Sigmoid colon (tissue), 7 donors: ENCODE results near the gene MAMDC2. TPM values are rescaled to one million over a fixed set of nuclear protein-coding genes. Genes with fewer than 3 reads are reported as not detected.
A peak's percentile ranks its signal among the peaks of the same experiment; 100 is the strongest.
"Not testable (repeated sequence)": the region's sequence is repeated elsewhere in the genome, so short reads cannot be mapped to it uniquely, and the experiment has no call there.

ENCODE experiments used
- DNase-seq: peaks from one replicate; pipeline ENCODE4 v3.0.0-alpha.2; 2019
- H3K27ac ChIP-seq, 4 donors: fragments of 200-600 bp; sonication (generic); one replicate each; pipeline ENCODE4 v1.5.1; 2016 to 2019; ENCODE audit warnings: mild to moderate bottlenecking in 1 of 4
- H3K27me3 ChIP-seq, 3 donors: fragments of 200-600 bp; sonication (generic); one replicate each; pipeline ENCODE4 v1.5.1; 2019; ENCODE audit warnings: mild to moderate bottlenecking in 1 of 3
- H3K36me3 ChIP-seq, 4 donors: fragments of 200-600 bp; sonication (generic); one replicate each; pipeline ENCODE4 v1.5.1; 2016 to 2019
- H3K4me1 ChIP-seq, 4 donors: fragments of 200-600 bp; sonication (generic); one replicate each; pipeline ENCODE4 v1.5.1; 2017 to 2019
- H3K4me3 ChIP-seq, 4 donors: fragments of 200-600 bp; sonication (generic); one replicate each; pipeline ENCODE4 v1.5.1; 2017 to 2019; ENCODE audit warnings: mild to moderate bottlenecking in 2 of 4, moderate library complexity in 1 of 4
- H3K9me3 ChIP-seq, 4 donors: fragments of 200-600 bp in 3 of 4; sonication (generic) in 3 of 4; one replicate each; pipeline versions ENCODE4 v1.5.1 to v1.6.1; 2013 to 2019
- EP300 ChIP-seq, 4 donors: sonication (generic); formaldehyde crosslinking; IDR thresholded peaks; one replicate each; pipeline ENCODE4 v1.6.1; 2017; ENCODE audit warnings: antibody characterized with exemption in 4 of 4
- POLR2A ChIP-seq, 2 donors: fragments of 450-650 bp; IDR thresholded peaks; one replicate each; pipeline ENCODE4 v1.6.1; 2016; ENCODE audit warnings: antibody characterized with exemption in 2 of 2, mild to moderate bottlenecking in 2 of 2, moderate library complexity in 2 of 2
- POLR2AphosphoS5 ChIP-seq, 4 donors: sonication (generic); formaldehyde crosslinking; IDR thresholded peaks; one replicate each; pipeline ENCODE4 v1.6.1; 2017; ENCODE audit warnings: antibody characterized with exemption in 4 of 4
- WGBS, 2 donors: extraction: QIAGEN DNeasy Blood & Tissue Kit; methylation state at CpG; one replicate each; pipeline ENCODE4 v1.1.7; 2013; 5-methylcytosine and 5-hydroxymethylcytosine counted together
- intact Hi-C: fragments of 100-400 bp; cut with DNase I; formaldehyde crosslinking; loops from one replicate; pipeline ENCODE4 v1.15.1; 2023
- polyA plus RNA-seq, 3 donors: library from polyadenylated mRNA; stranded (reverse); fragments of 200-250 nt; gene quantifications; one replicate each; pipeline ENCODE4 v1.2.3, GENCODE V29; 2013
- total RNA-seq, 4 donors: library from RNA; depleted of rRNA; stranded (reverse); fragments of >200 nt; gene quantifications; one replicate each; pipeline ENCODE4 v1.1.0, GENCODE V29; 2016
- TF ChIP-seq, protein P1 (sequence below), 4 experiments: fragments of 450-650 bp in 3 of 4; fragments of 200-600 bp in 1 of 4; IDR thresholded peaks; one replicate each; pipeline ENCODE4 v1.5.1; 2016 to 2019; ENCODE audit warnings: antibody characterized with exemption in 4 of 4, mild to moderate bottlenecking in 3 of 4, moderate library complexity in 2 of 4
- donor health status: healthy with polysubstance abuse.
- donor health status: Bipolar disorder and iron deficiency.
- donor health status: healthy.

Gene MAMDC2
- total and polyA plus RNA-seq, 7 donors, result 2.5 to 167 (median 89.9) TPM

DNA sequence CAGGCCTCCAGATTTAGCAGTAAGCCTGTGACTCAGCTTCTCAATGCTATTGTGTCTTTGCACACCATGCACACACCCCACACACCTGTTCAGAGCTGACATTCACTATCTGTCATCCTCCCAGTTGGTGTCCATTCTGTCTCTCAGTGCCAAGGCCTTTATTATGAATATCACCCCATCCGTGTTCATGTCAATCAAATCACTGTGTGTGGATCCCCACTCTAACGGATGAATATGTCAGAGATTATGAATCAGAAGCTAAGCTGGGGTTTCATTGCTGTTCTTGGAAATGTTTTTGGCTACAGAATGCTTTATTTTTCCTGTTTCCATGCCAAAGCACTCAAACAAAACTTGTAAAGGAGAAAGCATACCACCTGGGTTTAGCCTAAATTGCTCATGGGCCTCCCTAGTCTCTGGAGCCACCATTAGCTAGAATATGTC is 9.4 kb upstream of the MAMDC2 start:
- no peak for DNase-seq
- intact Hi-C loops, result loop anchor here (5.0 kb wide), 1 partner anchor 37 kb away; no protein-coding TSS in a partner anchor
- WGBS, 2 donors, result 90 to 92% methylated on average over 2 of the region's 2 CpGs

DNA sequence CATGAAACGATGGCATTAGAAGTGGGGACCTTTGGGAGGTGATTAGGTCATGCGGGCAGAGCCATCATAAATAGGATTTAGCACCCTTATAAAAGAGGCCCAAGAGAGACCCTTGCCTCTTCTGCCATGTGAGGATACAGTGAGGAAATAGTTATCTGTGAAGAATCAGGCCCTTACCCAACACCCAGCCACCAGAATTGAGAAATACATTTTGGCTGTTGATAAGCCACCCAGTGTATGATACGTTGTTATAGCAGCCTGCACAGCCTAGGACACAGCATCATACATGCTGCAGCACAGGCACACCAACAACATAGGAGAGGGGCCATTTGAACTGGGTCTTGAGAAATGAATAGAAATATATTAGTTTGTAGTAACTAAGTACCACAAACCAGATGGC is 8.0 kb upstream of the MAMDC2 start:
- WGBS, 2 donors, result 80 to 87% methylated on average over 3 of the region's 3 CpGs
- Histone ChIP-seq H3K9me3 (no peaks in the 10 kb centered on the region), H3K27me3 (no peaks in the 10 kb centered on the region), H3K36me3 (no peaks in the 10 kb centered on the region), H3K4me1 (peaks cover 0 to 22% (median 13%) of the 10 kb centered on the region in 4 donors), H3K27ac (no peak overlapping the region), H3K4me3 (no peak overlapping the region)
- TF ChIP-seq EP300 (IDR thresholded peaks at IDR 0.05) (no peak), POLR2A (IDR thresholded peaks at IDR 0.05) (no peak), POLR2AphosphoS5 (IDR thresholded peaks at IDR 0.05) (no peak)
- TF ChIP-seq, protein P1, sequence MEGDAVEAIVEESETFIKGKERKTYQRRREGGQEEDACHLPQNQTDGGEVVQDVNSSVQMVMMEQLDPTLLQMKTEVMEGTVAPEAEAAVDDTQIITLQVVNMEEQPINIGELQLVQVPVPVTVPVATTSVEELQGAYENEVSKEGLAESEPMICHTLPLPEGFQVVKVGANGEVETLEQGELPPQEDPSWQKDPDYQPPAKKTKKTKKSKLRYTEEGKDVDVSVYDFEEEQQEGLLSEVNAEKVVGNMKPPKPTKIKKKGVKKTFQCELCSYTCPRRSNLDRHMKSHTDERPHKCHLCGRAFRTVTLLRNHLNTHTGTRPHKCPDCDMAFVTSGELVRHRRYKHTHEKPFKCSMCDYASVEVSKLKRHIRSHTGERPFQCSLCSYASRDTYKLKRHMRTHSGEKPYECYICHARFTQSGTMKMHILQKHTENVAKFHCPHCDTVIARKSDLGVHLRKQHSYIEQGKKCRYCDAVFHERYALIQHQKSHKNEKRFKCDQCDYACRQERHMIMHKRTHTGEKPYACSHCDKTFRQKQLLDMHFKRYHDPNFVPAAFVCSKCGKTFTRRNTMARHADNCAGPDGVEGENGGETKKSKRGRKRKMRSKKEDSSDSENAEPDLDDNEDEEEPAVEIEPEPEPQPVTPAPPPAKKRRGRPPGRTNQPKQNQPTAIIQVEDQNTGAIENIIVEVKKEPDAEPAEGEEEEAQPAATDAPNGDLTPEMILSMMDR (IDR thresholded peaks at IDR 0.05), result no peak
- intact Hi-C loops, result no loop called here
- no peak for DNase-seq

More for the DNA sequence above, 9.4 kb upstream of the MAMDC2 start:
- TF ChIP-seq EP300 (IDR thresholded peaks at IDR 0.05) (no peak), POLR2AphosphoS5 (IDR thresholded peaks at IDR 0.05) (no peak), POLR2A (IDR thresholded peaks at IDR 0.05) (no peak)
- TF ChIP-seq, protein P1 (IDR thresholded peaks at IDR 0.05), result no peak
- Histone ChIP-seq H3K27me3 (no peaks in the 10 kb centered on the region), H3K27ac (no peak overlapping the region), H3K9me3 (no peaks in the 10 kb centered on the region), H3K4me1 (peaks cover 0 to 11% (median 2%) of the 10 kb centered on the region in 4 donors), H3K36me3 (no peaks in the 10 kb centered on the region), H3K4me3 (no peak overlapping the region)

DNA sequence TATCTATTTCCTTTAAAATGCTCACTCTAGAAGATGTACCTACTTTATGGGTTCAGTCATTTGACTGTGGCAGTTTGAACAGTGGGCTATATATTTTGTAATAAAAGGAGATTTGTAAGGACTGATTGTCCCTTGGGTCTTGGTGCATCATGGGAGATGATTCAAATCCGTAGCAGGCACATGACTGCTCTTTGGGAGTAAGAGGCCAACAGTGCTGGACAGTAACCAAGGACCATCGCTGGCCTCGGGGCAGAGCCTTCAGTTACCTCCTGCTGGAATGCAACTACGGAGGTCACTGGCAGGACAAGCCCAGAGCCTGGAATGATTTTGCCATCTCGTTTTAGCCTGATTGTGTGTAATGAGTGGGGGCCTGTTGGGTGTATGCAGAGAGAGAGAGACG is 7.0 kb upstream of the MAMDC2 start:
- Histone ChIP-seq H3K4me3 (no peak overlapping the region), H3K4me1 (peaks cover 0 to 26% (median 22%) of the 10 kb centered on the region in 4 donors), H3K36me3 (no peaks in the 10 kb centered on the region), H3K9me3 (no peaks in the 10 kb centered on the region), H3K27ac (no peak overlapping the region), H3K27me3 (no peaks in the 10 kb centered on the region)
- TF ChIP-seq, protein P1 (IDR thresholded peaks at IDR 0.05), result no peak
- no peak for TF ChIP-seq POLR2AphosphoS5 (IDR thresholded peaks at IDR 0.05)
- TF ChIP-seq POLR2A (IDR thresholded peaks at IDR 0.05), result no peak
- no peak for DNase-seq
- intact Hi-C loops, result no loop called here
- 76 to 79% methylated on average over 6 of the region's 6 CpGs for WGBS, 2 donors

DNA sequence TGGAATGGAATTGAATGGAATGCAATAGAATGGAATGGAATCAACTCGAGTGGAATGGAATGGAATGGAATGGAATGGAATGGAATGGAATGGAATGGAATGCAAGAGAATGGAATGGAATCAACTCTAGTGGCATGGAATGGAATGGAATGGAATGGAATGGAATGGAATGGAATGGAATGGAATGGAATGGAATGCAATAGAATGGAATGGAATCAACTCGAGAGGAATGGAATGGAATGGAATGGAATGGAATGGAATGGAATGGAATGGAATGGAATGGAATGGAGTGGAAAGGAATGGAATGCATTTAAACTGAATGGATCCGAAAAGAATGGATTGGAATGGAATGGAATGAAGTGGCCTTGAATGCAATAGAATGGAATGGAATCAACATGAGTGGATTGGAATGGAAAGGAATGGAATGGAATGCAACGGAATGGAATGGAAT is 5.5 kb upstream of the MAMDC2 start:
- H3K27ac ChIP-seq, H3K27me3 ChIP-seq, H3K4me3 ChIP-seq, H3K36me3 ChIP-seq, intact Hi-C loops, DNase-seq, H3K9me3 ChIP-seq: not testable (repeated sequence)
- WGBS, 2 donors, result 74 to 79% methylated on average over 4 of the region's 4 CpGs
- peaks cover 0 to 42% (median 38%) of the 10 kb centered on the region in 4 donors for H3K4me1 ChIP-seq

DNA sequence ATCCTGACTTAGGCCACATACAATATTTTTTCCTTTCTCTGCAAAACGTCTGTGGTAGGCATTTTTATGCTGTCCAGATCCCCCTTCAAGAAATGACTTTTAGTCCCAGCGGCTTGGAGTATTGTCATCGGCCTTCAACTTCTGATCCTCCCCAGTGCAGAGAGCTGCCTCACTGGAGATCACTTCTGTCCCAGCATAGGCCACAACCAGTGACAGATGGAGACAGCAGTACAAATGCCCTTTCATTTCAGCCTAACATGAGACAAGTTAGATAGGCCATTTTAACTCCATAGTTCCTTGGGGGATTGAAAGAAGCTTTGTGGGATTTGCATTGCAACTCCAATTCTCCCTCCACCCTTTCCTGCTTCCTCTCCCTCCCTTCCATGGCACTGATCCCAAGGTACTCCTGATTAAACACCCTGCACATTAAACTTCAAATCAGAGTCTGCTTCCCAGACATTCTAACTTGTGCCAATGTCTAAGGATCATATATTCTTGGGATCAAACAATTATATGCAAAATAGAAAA is 3.2 kb upstream of the MAMDC2 start:
- intact Hi-C loops, result no loop called here
- H3K9me3 ChIP-seq, result no peaks in the 10 kb centered on the region
- no peak for TF ChIP-seq POLR2A (IDR thresholded peaks at IDR 0.05)
- TF ChIP-seq POLR2AphosphoS5 (IDR thresholded peaks at IDR 0.05), result peak in 1 of 4 donors; percentile 24
- TF ChIP-seq, protein P1 (IDR thresholded peaks at IDR 0.05), result no peak
- TF ChIP-seq EP300 (IDR thresholded peaks at IDR 0.05), result no peak
- no peak for DNase-seq
- H3K27ac ChIP-seq, result peak overlapping the region; percentile 49 to 98 (median 93)
- H3K36me3 ChIP-seq, result no peaks in the 10 kb centered on the region
- H3K27me3 ChIP-seq, result no peaks in the 10 kb centered on the region
- 70 to 71% methylated on average over 3 of the region's 3 CpGs for WGBS, 2 donors
- H3K4me3 ChIP-seq, result no peak overlapping the region
- peaks cover 0 to 47% (median 43%) of the 10 kb centered on the region in 4 donors for H3K4me1 ChIP-seq
